Activated T-cell treated with anti-CD3 and anti-CD28 coated beads, Interleukin-2, amount 50 U/mL, for 4 hours (primary cell): Measurements from ENCODE around the gene PARG. TPM values are rescaled to one million over a fixed set of nuclear protein-coding genes. Genes with fewer than 3 reads are reported as not detected.
"Not testable (repeated sequence)": the region's sequence is repeated elsewhere in the genome, so short reads cannot be mapped to it uniquely, and the experiment has no call there.

Experiments
- ATAC-seq, 2 donors: fragments of 200-7000 bp; cut with Tn5 transposase; one replicate each; pipeline ENCODE4 v1.10.0; 2021
- DNase-seq: peaks from one replicate; pipeline ENCODE4 v3.0.0-alpha.2; 2020
- H3K27me3 Mint-ChIP-seq: one replicate; pipeline ENCODE4 v1.8.0; 2021; ENCODE audit warnings: low read depth, mixed read lengths
- H3K36me3 Mint-ChIP-seq: one replicate; pipeline ENCODE4 v1.8.0; 2022; ENCODE audit warnings: mixed read lengths; ENCODE audit not compliant: insufficient read depth
- H3K4me1 Mint-ChIP-seq: one replicate; pipeline ENCODE4 v1.8.0; 2021; ENCODE audit warnings: low read depth, mixed read lengths
- H3K4me3 Mint-ChIP-seq: one replicate; pipeline ENCODE4 v1.8.0; 2021; ENCODE audit warnings: mild to moderate bottlenecking, moderate library complexity, mixed read lengths
- H3K9me3 Mint-ChIP-seq: one replicate; pipeline ENCODE4 v1.8.0; 2021; ENCODE audit warnings: mixed read lengths
- total RNA-seq, 3 donors: library from RNA; stranded (reverse); gene quantifications; one replicate each; pipeline ENCODE4 v1.2.1, GENCODE V29; 2021

PARG gene
- total RNA-seq, result 10 to 100 TPM; 28.2 to 29.7 (median 29.1) TPM

GRCh38 chr10:49941447-49942338 is at the start of gene PARG, which contains the start of gene TIMM23B:
PARG (minus strand) TSS chr10:49942027; CDS start chr10:49941725, 302 bp downstream.
TIMM23B (plus strand) TSS chr10:49942053; CDS start chr10:49942195, 142 bp downstream.
- Mint-ChIP-seq H3K4me1 (peaks cover 30% of the 10 kb centered on the region), H3K4me3 (peak within 1 kb of the TSS; percentile 99)
- peak; percentile 65 for DNase-seq
- not testable (repeated sequence) for H3K9me3 Mint-ChIP-seq, H3K27me3 Mint-ChIP-seq, H3K36me3 Mint-ChIP-seq
- peak; percentile 89 to 91 for ATAC-seq

- not testable (repeated sequence) for H3K4me3 Mint-ChIP-seq, DNase-seq, H3K9me3 Mint-ChIP-seq, H3K4me1 Mint-ChIP-seq, H3K27me3 Mint-ChIP-seq, ATAC-seq, H3K36me3 Mint-ChIP-seq
Measured at GRCh38 chr10:49988376-49988775, 46.5 kb upstream of the PARG start, which contains the start of gene AGAP6. AGAP6 (plus strand) TSS chr10:49988406; CDS start chr10:49988716, 310 bp downstream.

GRCh38 chr10:49987207-49987606 is 45.4 kb upstream of the PARG start:
- not testable (repeated sequence) for H3K27me3 Mint-ChIP-seq, ATAC-seq, H3K4me3 Mint-ChIP-seq, H3K36me3 Mint-ChIP-seq, H3K9me3 Mint-ChIP-seq, H3K4me1 Mint-ChIP-seq, DNase-seq

- not testable (repeated sequence) for ATAC-seq, H3K4me1 Mint-ChIP-seq, H3K27me3 Mint-ChIP-seq, H3K9me3 Mint-ChIP-seq, H3K4me3 Mint-ChIP-seq, DNase-seq
- peaks cover 10% of the 10 kb centered on the region for H3K36me3 Mint-ChIP-seq
Measured at GRCh38 chr10:49977756-49978155, 35.9 kb upstream of the PARG start.

GRCh38 chr10:49972094-49972493 is 30.3 kb upstream of the PARG start:
- not testable (repeated sequence) for DNase-seq, ATAC-seq, H3K4me3 Mint-ChIP-seq, H3K27me3 Mint-ChIP-seq, H3K9me3 Mint-ChIP-seq, H3K4me1 Mint-ChIP-seq, H3K36me3 Mint-ChIP-seq

GRCh38 chr10:49971466-49971865 is 29.6 kb upstream of the PARG start:
- not testable (repeated sequence) for H3K36me3 Mint-ChIP-seq, ATAC-seq, DNase-seq, H3K4me1 Mint-ChIP-seq, H3K27me3 Mint-ChIP-seq, H3K9me3 Mint-ChIP-seq, H3K4me3 Mint-ChIP-seq

- H3K36me3 Mint-ChIP-seq, result peaks cover 11% of the 10 kb centered on the region
- not testable (repeated sequence) for H3K27me3 Mint-ChIP-seq, H3K9me3 Mint-ChIP-seq, H3K4me1 Mint-ChIP-seq, ATAC-seq, DNase-seq, H3K4me3 Mint-ChIP-seq
Measured at GRCh38 chr10:49970331-49970857, 28.6 kb upstream of the PARG start.

- not testable (repeated sequence) for ATAC-seq, H3K27me3 Mint-ChIP-seq, DNase-seq, H3K4me3 Mint-ChIP-seq, H3K9me3 Mint-ChIP-seq, H3K4me1 Mint-ChIP-seq
- H3K36me3 Mint-ChIP-seq, result peaks cover 27% of the 10 kb centered on the region
Measured at GRCh38 chr10:49953122-49953521, 11.3 kb upstream of the PARG start.

- H3K9me3 Mint-ChIP-seq, DNase-seq, ATAC-seq, H3K4me1 Mint-ChIP-seq, H3K27me3 Mint-ChIP-seq, H3K4me3 Mint-ChIP-seq: not testable (repeated sequence)
- H3K36me3 Mint-ChIP-seq, result peaks cover 23% of the 10 kb centered on the region
Measured at GRCh38 chr10:49952006-49952405, 10.2 kb upstream of the PARG start.

GRCh38 chr10:49948737-49949136 is 6.9 kb upstream of the PARG start:
- not testable (repeated sequence) for H3K9me3 Mint-ChIP-seq, DNase-seq, ATAC-seq, H3K4me3 Mint-ChIP-seq, H3K27me3 Mint-ChIP-seq, H3K4me1 Mint-ChIP-seq
- peaks cover 19% of the 10 kb centered on the region for H3K36me3 Mint-ChIP-seq

GRCh38 chr10:49948142-49948541 is 6.3 kb upstream of the PARG start:
- H3K36me3 Mint-ChIP-seq, result peaks cover 19% of the 10 kb centered on the region
- not testable (repeated sequence) for H3K4me3 Mint-ChIP-seq, H3K4me1 Mint-ChIP-seq, DNase-seq, H3K9me3 Mint-ChIP-seq, H3K27me3 Mint-ChIP-seq, ATAC-seq

GRCh38 chr10:49943607-49944006 is 1.8 kb upstream of the PARG start:
- H3K36me3 Mint-ChIP-seq, ATAC-seq: not testable (repeated sequence)
- peaks cover 25% of the 10 kb centered on the region for H3K4me1 Mint-ChIP-seq

GRCh38 chr10:49942339-49942705 is 495 bp upstream of the PARG start:
- not testable (repeated sequence) for ATAC-seq, H3K9me3 Mint-ChIP-seq, DNase-seq, H3K27me3 Mint-ChIP-seq, H3K36me3 Mint-ChIP-seq
- peaks cover 30% of the 10 kb centered on the region for H3K4me1 Mint-ChIP-seq
- H3K4me3 Mint-ChIP-seq, result peak overlapping the region; percentile 99

More at GRCh38 chr10:49943607-49944006, 1.8 kb upstream of the PARG start:
- DNase-seq, H3K27me3 Mint-ChIP-seq, H3K9me3 Mint-ChIP-seq: not testable (repeated sequence)
- H3K4me3 Mint-ChIP-seq, result peak overlapping the region; percentile 99

- H3K27me3 Mint-ChIP-seq, H3K4me3 Mint-ChIP-seq, DNase-seq, ATAC-seq, H3K4me1 Mint-ChIP-seq, H3K9me3 Mint-ChIP-seq: not testable (repeated sequence)
- H3K36me3 Mint-ChIP-seq, result peaks cover 12% of the 10 kb centered on the region
Measured at GRCh38 chr10:49931959-49932728, 9.7 kb downstream of the PARG start.
